WTC11 (cell line): Measurements from ENCODE around the gene FNDC3B. TPM values are rescaled to one million over a fixed set of nuclear protein-coding genes. Genes with fewer than 3 reads are reported as not detected.

Experiments
- ATAC-seq: fragments of 200-7000 bp; cut with Tn5 transposase; 2 replicates; pipeline ENCODE4 v1.10.0; 2021; ENCODE audit warnings: mild to moderate bottlenecking, moderate library complexity
- CTCF ChIA-PET: fragments of 300-600 bp; sonication (Branson Sonifier 250); formaldehyde crosslinking; loops from one replicate; lab custom pipeline; 2021; ENCODE audit warnings: antibody characterized with exemption; lab: Charles Lee
- POLR2A ChIA-PET: fragments of 350-600 bp; sonication (Branson Sonifier 250); formaldehyde crosslinking; loops from one replicate; lab custom pipeline; 2021; ENCODE audit warnings: antibody characterized with exemption; lab: Charles Lee
- DNase-seq: peaks from one replicate; pipeline ENCODE4 v3.0.0; 2021; ENCODE audit warnings: low spot score
- H3K27ac Mint-ChIP-seq: 2 replicates; pipeline ENCODE4 v1.8.0; 2021; ENCODE audit warnings: mixed read lengths
- H3K27me3 Mint-ChIP-seq: 2 replicates; pipeline ENCODE4 v1.8.0; 2021; ENCODE audit warnings: low read depth, mild to moderate bottlenecking, moderate library complexity, mixed read lengths
- H3K36me3 Mint-ChIP-seq: 2 replicates; pipeline ENCODE4 v1.8.0; 2021; ENCODE audit warnings: mixed read lengths
- H3K4me1 Mint-ChIP-seq: 2 replicates; pipeline ENCODE4 v1.8.0; 2022; ENCODE audit warnings: mixed read lengths
- H3K4me3 Mint-ChIP-seq: 2 replicates; pipeline ENCODE4 v1.8.0; 2021; ENCODE audit warnings: mild to moderate bottlenecking, moderate library complexity, mixed read lengths
- H3K9me3 Mint-ChIP-seq: 2 replicates; pipeline ENCODE4 v1.8.0; 2021; ENCODE audit warnings: mixed read lengths
- ELF4 ChIP-seq: sonication (generic); formaldehyde crosslinking; IDR thresholded peaks from 2 replicates; pipeline ENCODE4 v1.8.1; 2022; ENCODE audit warnings: low read depth, mild to moderate bottlenecking, moderate library complexity, missing genetic modification reagents
- ETV6 ChIP-seq: sonication (generic); formaldehyde crosslinking; IDR thresholded peaks from 2 replicates; pipeline ENCODE4 v1.8.1; 2022; ENCODE audit warnings: mild to moderate bottlenecking, missing genetic modification reagents
- IRF2 ChIP-seq: sonication (generic); formaldehyde crosslinking; IDR thresholded peaks from 2 replicates; pipeline ENCODE4 v1.8.0; 2022; ENCODE audit warnings: low read depth, missing genetic modification reagents, borderline replicate concordance
- KAT7 ChIP-seq: sonication (generic); formaldehyde crosslinking; IDR thresholded peaks from 2 replicates; pipeline ENCODE4 v1.8.1; 2023; ENCODE audit warnings: missing genetic modification reagents, mild to moderate bottlenecking, borderline replicate concordance
- MXD4 ChIP-seq: fragments of 250-450 bp; sonication (Bioruptor Pico); IDR thresholded peaks from 2 replicates; pipeline ENCODE4 v1.8.0; 2021; ENCODE audit warnings: mild to moderate bottlenecking, moderate library complexity, borderline replicate concordance
- NFE2L1 ChIP-seq: sonication (generic); formaldehyde crosslinking; IDR thresholded peaks from 2 replicates; pipeline ENCODE4 v1.8.1; 2023; ENCODE audit warnings: missing genetic modification reagents
- SOX15 ChIP-seq: fragments of 250-450 bp; sonication (Bioruptor Pico); IDR thresholded peaks from 2 replicates; pipeline ENCODE4 v1.9.0; 2021; ENCODE audit warnings: mild to moderate bottlenecking
- SP1 ChIP-seq: sonication (generic); formaldehyde crosslinking; conservative IDR thresholded peaks from 2 replicates; pipeline ENCODE4 v1.8.1; 2022; ENCODE audit warnings: missing genetic modification reagents
- TCF7 ChIP-seq: sonication (generic); formaldehyde crosslinking; IDR thresholded peaks from 2 replicates; pipeline ENCODE4 v1.8.0; 2022; ENCODE audit warnings: mild to moderate bottlenecking, low read depth, missing genetic modification reagents, moderate library complexity
- TEAD4 ChIP-seq: sonication (generic); formaldehyde crosslinking; IDR thresholded peaks from 2 replicates; pipeline ENCODE4 v1.8.0; 2022; ENCODE audit warnings: mild to moderate bottlenecking, missing genetic modification reagents
- TP53 ChIP-seq: sonication (generic); formaldehyde crosslinking; IDR thresholded peaks from 2 replicates; pipeline ENCODE4 v1.8.1; 2023; ENCODE audit warnings: mild to moderate bottlenecking, missing genetic modification reagents
- ZNF396 ChIP-seq: fragments of 250-450 bp; sonication (Bioruptor Pico); IDR thresholded peaks from 2 replicates; pipeline ENCODE4 v1.8.0; 2021; ENCODE audit warnings: mild to moderate bottlenecking, moderate library complexity, borderline replicate concordance
- ZNF423 ChIP-seq: fragments of 250-450 bp; sonication (Bioruptor Pico); IDR thresholded peaks from 2 replicates; pipeline ENCODE4 v2.1.2; 2022; ENCODE audit warnings: mild to moderate bottlenecking, moderate library complexity
- ZNF671 ChIP-seq: fragments of 250-450 bp; sonication (Bioruptor Pico); IDR thresholded peaks from 2 replicates; pipeline ENCODE4 v1.8.0; 2021; ENCODE audit warnings: mild to moderate bottlenecking
- total RNA-seq: library from RNA; stranded (reverse); gene quantifications from 3 replicates; pipeline ENCODE4 v1.2.3, GENCODE V29; 2021
- TF ChIP-seq, protein P1 (sequence below): sonication (generic); formaldehyde crosslinking; conservative IDR thresholded peaks from 2 replicates; pipeline ENCODE4 v1.8.1; 2022; ENCODE audit warnings: mild to moderate bottlenecking, missing genetic modification reagents
- TF ChIP-seq, protein P2 (sequence below): fragments of 250-450 bp; sonication (Bioruptor Pico); IDR thresholded peaks from 2 replicates; pipeline ENCODE4 v1.9.0; 2021; ENCODE audit warnings: moderate library complexity, mild to moderate bottlenecking, inconsistent platforms, borderline replicate concordance
- TF ChIP-seq, protein P3 (sequence below): fragments of 250-450 bp; sonication (Bioruptor Pico); IDR thresholded peaks from 2 replicates; pipeline ENCODE4 v2.1.2; 2022; ENCODE audit warnings: mild to moderate bottlenecking, moderate library complexity
- TF ChIP-seq, protein P4 (sequence below): sonication (generic); formaldehyde crosslinking; IDR thresholded peaks from 2 replicates; pipeline ENCODE4 v1.8.0; 2022; ENCODE audit warnings: missing genetic modification reagents
- TF ChIP-seq, protein P5 (sequence below): sonication (generic); formaldehyde crosslinking; IDR thresholded peaks from 2 replicates; pipeline ENCODE4 v1.8.0; 2022; ENCODE audit warnings: mild to moderate bottlenecking, missing genetic modification reagents
- TF ChIP-seq, protein P6 (sequence below): sonication (generic); formaldehyde crosslinking; IDR thresholded peaks from 2 replicates; pipeline ENCODE4 v1.8.1; 2022; ENCODE audit warnings: mild to moderate bottlenecking, moderate library complexity, missing genetic modification reagents

FNDC3B gene
- total RNA-seq, 1 experiment from 2014 or later: 42.8 TPM

DNA sequence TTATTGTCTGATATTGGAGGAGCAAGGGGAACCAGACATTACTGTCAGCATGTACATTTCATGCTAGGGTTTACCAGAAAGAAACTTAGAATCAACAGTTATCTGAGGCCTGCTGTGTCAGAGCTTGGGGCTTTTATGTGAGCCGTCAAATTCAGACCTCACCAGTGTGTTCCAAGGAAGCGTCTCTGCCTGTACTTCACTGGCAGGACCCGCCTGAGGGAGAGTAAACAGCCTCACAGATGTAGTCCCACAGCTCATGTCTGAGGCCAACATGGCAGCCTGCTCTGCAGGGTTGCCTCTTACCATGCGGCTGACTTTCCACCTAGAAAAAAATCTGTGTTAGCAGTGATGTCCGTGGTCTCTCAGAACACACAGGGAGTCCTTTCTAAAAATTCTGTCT lies 334.5 kb downstream of the FNDC3B start:
- Mint-ChIP-seq H3K27me3 (no peaks in the 10 kb centered on the region), H3K36me3 (peaks cover 41% of the 10 kb centered on the region), H3K4me3 (no peak overlapping the region), H3K9me3 (peaks cover 8% of the 10 kb centered on the region), H3K27ac (no peak overlapping the region), H3K4me1 (peaks cover 8% of the 10 kb centered on the region)
- ATAC-seq (no peak), DNase-seq (no peak)
- TF ChIP-seq KAT7: no peak
- TF ChIP-seq ELF4 (CRISPR knock-in tag): no peak
- TF ChIP-seq MXD4 (CRISPR knock-in tag): no peak
- no peak for TF ChIP-seq NFE2L1 (CRISPR knock-in tag)
- TF ChIP-seq ZNF396 (CRISPR knock-in tag): no peak
- TF ChIP-seq IRF2 (CRISPR knock-in tag): no peak
- TF ChIP-seq, protein P1, sequence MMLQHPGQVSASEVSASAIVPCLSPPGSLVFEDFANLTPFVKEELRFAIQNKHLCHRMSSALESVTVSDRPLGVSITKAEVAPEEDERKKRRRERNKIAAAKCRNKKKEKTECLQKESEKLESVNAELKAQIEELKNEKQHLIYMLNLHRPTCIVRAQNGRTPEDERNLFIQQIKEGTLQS (CRISPR knock-in tag): no peak
- TF ChIP-seq, protein P2, sequence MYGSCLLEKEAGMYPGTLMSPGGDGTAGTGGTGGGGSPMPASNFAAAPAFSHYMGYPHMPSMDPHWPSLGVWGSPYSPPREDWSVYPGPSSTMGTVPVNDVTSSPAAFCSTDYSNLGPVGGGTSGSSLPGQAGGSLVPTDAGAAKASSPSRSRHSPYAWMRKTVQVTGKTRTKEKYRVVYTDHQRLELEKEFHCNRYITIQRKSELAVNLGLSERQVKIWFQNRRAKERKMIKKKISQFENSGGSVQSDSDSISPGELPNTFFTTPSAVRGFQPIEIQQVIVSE (CRISPR knock-in tag): no peak
- TF ChIP-seq SP1 (CRISPR knock-in tag): no peak
- no peak for TF ChIP-seq TCF7 (CRISPR knock-in tag)
- TF ChIP-seq, protein P3, sequence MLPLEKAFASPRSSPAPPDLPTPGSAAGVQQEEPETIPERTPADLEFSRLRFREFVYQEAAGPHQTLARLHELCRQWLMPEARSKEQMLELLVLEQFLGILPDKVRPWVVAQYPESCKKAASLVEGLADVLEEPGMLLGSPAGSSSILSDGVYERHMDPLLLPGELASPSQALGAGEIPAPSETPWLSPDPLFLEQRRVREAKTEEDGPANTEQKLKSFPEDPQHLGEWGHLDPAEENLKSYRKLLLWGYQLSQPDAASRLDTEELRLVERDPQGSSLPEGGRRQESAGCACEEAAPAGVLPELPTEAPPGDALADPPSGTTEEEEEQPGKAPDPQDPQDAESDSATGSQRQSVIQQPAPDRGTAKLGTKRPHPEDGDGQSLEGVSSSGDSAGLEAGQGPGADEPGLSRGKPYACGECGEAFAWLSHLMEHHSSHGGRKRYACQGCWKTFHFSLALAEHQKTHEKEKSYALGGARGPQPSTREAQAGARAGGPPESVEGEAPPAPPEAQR: no peak
- TF ChIP-seq TEAD4 (CRISPR knock-in tag): no peak
- TF ChIP-seq TP53 (CRISPR knock-in tag): no peak
- TF ChIP-seq ETV6 (CRISPR knock-in tag): no peak
- no peak for TF ChIP-seq ZNF423
- no peak for TF ChIP-seq SOX15 (CRISPR knock-in tag)
- TF ChIP-seq ZNF671 (CRISPR knock-in tag): no peak
- TF ChIP-seq, protein P4, sequence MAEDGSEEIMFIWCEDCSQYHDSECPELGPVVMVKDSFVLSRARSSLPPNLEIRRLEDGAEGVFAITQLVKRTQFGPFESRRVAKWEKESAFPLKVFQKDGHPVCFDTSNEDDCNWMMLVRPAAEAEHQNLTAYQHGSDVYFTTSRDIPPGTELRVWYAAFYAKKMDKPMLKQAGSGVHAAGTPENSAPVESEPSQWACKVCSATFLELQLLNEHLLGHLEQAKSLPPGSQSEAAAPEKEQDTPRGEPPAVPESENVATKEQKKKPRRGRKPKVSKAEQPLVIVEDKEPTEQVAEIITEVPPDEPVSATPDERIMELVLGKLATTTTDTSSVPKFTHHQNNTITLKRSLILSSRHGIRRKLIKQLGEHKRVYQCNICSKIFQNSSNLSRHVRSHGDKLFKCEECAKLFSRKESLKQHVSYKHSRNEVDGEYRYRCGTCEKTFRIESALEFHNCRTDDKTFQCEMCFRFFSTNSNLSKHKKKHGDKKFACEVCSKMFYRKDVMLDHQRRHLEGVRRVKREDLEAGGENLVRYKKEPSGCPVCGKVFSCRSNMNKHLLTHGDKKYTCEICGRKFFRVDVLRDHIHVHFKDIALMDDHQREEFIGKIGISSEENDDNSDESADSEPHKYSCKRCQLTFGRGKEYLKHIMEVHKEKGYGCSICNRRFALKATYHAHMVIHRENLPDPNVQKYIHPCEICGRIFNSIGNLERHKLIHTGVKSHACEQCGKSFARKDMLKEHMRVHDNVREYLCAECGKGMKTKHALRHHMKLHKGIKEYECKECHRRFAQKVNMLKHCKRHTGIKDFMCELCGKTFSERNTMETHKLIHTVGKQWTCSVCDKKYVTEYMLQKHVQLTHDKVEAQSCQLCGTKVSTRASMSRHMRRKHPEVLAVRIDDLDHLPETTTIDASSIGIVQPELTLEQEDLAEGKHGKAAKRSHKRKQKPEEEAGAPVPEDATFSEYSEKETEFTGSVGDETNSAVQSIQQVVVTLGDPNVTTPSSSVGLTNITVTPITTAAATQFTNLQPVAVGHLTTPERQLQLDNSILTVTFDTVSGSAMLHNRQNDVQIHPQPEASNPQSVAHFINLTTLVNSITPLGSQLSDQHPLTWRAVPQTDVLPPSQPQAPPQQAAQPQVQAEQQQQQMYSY: no peak
- TF ChIP-seq, protein P5, sequence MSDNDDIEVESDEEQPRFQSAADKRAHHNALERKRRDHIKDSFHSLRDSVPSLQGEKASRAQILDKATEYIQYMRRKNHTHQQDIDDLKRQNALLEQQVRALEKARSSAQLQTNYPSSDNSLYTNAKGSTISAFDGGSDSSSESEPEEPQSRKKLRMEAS (CRISPR knock-in tag): no peak
- TF ChIP-seq, protein P6, sequence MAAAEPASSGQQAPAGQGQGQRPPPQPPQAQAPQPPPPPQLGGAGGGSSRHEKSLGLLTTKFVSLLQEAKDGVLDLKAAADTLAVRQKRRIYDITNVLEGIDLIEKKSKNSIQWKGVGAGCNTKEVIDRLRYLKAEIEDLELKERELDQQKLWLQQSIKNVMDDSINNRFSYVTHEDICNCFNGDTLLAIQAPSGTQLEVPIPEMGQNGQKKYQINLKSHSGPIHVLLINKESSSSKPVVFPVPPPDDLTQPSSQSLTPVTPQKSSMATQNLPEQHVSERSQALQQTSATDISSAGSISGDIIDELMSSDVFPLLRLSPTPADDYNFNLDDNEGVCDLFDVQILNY (CRISPR knock-in tag): no peak
- ChIA-PET CTCF (interaction anchor here (1.4 kb wide), 1 partner anchor 32 kb away, joined by 4 read pairs; no protein-coding TSS in a partner anchor), POLR2A (no interaction called here)
